ENCODE results near the gene PAPPA2. TPM values are rescaled to one million over a fixed set of nuclear protein-coding genes. Genes with fewer than 3 reads are reported as not detected.

PAPPA2 gene
- total and polyA plus RNA-seq, 9 of the 15 experiments (the other 6 are each of a cell fraction or from before 2014, with no cell fraction given) = 0.01 to 0.15 (median 0.05) TPM; not detected in 2

DNA sequence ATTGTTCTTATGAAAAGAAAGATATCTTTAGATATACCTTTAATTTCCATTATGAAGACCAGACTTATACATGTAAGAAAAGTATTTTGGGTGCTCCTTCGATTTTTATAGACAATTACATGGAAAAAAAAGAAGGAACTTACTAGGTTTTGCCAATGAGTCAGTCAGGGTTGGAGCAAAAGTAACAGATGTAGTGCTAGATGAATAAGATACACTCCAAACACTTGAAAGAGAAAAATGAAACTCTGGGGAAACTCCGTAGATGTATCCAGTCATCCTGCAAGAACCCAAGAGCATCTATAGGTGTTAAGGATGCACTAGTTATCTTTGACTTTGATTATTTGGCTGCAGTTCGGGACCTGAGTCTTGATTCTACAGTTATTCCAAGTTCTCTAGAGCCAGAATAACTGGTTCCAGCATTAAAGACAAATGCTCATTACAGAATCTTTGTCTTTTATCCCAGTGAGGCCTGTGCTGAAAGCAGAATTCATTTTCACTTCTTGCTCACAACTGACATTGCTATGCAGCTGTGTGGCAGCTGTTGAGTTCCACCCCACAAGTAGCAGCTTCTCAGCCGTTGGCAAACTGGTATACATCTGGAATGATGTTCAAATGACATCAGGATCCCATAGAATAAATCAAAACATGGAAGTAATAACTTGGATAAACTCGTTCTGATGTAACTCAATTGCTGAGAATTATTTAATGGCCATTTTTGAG lies 375.5 kb downstream of the PAPPA2 start (continued):
- no peak for TF ChIP-seq RBM17 (IDR thresholded peaks at IDR 0.05; ENCODE audit: borderline replicate concordance, low read depth, low read length)
- TF ChIP-seq BCOR (IDR thresholded peaks at IDR 0.05) = no peak
- TF ChIP-seq POLR3G (IDR thresholded peaks at IDR 0.05; ENCODE audit: extremely low read depth, insufficient read length, insufficient replicate concordance) = no peak
- TF ChIP-seq, protein P1, sequence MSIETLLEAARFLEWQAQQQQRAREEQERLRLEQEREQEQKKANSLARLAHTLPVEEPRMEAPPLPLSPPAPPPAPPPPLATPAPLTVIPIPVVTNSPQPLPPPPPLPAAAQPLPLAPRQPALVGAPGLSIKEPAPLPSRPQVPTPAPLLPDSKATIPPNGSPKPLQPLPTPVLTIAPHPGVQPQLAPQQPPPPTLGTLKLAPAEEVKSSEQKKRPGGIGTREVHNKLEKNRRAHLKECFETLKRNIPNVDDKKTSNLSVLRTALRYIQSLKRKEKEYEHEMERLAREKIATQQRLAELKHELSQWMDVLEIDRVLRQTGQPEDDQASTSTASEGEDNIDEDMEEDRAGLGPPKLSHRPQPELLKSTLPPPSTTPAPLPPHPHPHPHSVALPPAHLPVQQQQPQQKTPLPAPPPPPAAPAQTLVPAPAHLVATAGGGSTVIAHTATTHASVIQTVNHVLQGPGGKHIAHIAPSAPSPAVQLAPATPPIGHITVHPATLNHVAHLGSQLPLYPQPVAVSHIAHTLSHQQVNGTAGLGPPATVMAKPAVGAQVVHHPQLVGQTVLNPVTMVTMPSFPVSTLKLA (conservative IDR thresholded peaks at IDR 0.05) = no peak
- TF ChIP-seq, protein P2, sequence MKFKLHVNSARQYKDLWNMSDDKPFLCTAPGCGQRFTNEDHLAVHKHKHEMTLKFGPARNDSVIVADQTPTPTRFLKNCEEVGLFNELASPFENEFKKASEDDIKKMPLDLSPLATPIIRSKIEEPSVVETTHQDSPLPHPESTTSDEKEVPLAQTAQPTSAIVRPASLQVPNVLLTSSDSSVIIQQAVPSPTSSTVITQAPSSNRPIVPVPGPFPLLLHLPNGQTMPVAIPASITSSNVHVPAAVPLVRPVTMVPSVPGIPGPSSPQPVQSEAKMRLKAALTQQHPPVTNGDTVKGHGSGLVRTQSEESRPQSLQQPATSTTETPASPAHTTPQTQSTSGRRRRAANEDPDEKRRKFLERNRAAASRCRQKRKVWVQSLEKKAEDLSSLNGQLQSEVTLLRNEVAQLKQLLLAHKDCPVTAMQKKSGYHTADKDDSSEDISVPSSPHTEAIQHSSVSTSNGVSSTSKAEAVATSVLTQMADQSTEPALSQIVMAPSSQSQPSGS (CRISPR knock-in tag; IDR thresholded peaks at IDR 0.05) = no peak
- TF ChIP-seq ELF2 (CRISPR knock-in tag; IDR thresholded peaks at IDR 0.05) = no peak
- TF ChIP-seq CBFA2T3 (IDR thresholded peaks at IDR 0.05) = no peak
- TF ChIP-seq FOXM1 (IDR thresholded peaks at IDR 0.05; ENCODE audit: low read depth) = no peak
- no peak for TF ChIP-seq FOXM1 (CRISPR knock-in tag; IDR thresholded peaks at IDR 0.05; ENCODE audit: low read depth)
- TF ChIP-seq, protein P3, sequence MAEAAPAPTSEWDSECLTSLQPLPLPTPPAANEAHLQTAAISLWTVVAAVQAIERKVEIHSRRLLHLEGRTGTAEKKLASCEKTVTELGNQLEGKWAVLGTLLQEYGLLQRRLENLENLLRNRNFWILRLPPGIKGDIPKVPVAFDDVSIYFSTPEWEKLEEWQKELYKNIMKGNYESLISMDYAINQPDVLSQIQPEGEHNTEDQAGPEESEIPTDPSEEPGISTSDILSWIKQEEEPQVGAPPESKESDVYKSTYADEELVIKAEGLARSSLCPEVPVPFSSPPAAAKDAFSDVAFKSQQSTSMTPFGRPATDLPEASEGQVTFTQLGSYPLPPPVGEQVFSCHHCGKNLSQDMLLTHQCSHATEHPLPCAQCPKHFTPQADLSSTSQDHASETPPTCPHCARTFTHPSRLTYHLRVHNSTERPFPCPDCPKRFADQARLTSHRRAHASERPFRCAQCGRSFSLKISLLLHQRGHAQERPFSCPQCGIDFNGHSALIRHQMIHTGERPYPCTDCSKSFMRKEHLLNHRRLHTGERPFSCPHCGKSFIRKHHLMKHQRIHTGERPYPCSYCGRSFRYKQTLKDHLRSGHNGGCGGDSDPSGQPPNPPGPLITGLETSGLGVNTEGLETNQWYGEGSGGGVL (CRISPR knock-in tag; IDR thresholded peaks at IDR 0.05) = no peak
- no peak for TF ChIP-seq TCFL5 (CRISPR knock-in tag; conservative IDR thresholded peaks at IDR 0.05)
- TF ChIP-seq, protein P4, sequence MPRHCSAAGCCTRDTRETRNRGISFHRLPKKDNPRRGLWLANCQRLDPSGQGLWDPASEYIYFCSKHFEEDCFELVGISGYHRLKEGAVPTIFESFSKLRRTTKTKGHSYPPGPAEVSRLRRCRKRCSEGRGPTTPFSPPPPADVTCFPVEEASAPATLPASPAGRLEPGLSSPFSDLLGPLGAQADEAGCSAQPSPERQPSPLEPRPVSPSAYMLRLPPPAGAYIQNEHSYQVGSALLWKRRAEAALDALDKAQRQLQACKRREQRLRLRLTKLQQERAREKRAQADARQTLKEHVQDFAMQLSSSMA (CRISPR knock-in tag; IDR thresholded peaks at IDR 0.05) = no peak
